ENCODE measurements around the gene DLGAP1. TPM values are rescaled to one million over a fixed set of nuclear protein-coding genes. Genes with fewer than 3 reads are reported as not detected.
"Not testable (repeated sequence)": the region's sequence is repeated elsewhere in the genome, so short reads cannot be mapped to it uniquely, and the experiment has no call there.

DLGAP1 gene
- total RNA-seq, 1 donor from 2014 or later = 57.1 TPM

- FAIRE-seq = no peak
- no peak for DNase-seq (ENCODE audit: low spot score in 2 of 2)
Observed at GRCh38 chr18:3715231-3716080, 739.7 kb downstream of the DLGAP1 start.

GRCh38 chr18:3713708-3714107 lies 741.4 kb downstream of the DLGAP1 start:
- no peak for FAIRE-seq
- no peak for DNase-seq (ENCODE audit: low spot score in 2 of 2)

- FAIRE-seq (no peak), DNase-seq (ENCODE audit: low spot score in 2 of 2) (no peak)
Observed at GRCh38 chr18:3713166-3713565, 741.9 kb downstream of the DLGAP1 start.

- FAIRE-seq = no peak
- DNase-seq (ENCODE audit: low spot score in 2 of 2) = no peak
Observed at GRCh38 chr18:3712491-3712890, 742.6 kb downstream of the DLGAP1 start.

- FAIRE-seq = no peak
- no peak for DNase-seq (ENCODE audit: low spot score in 2 of 2)
Observed at GRCh38 chr18:3710712-3711301, 744.3 kb downstream of the DLGAP1 start.

- no peak for FAIRE-seq
- no peak for DNase-seq (ENCODE audit: low spot score in 2 of 2)
Observed at GRCh38 chr18:3709205-3709604, 745.9 kb downstream of the DLGAP1 start.

GRCh38 chr18:3706279-3707097 lies 748.6 kb downstream of the DLGAP1 start:
- DNase-seq (ENCODE audit: low spot score in 2 of 2) = no peak
- FAIRE-seq = no peak

- no peak for FAIRE-seq
Observed at GRCh38 chr18:3704556-3705344, 750.4 kb downstream of the DLGAP1 start.

GRCh38 chr18:3703732-3704176 lies 751.4 kb downstream of the DLGAP1 start:
- DNase-seq (ENCODE audit: low spot score in 2 of 2) = peak in 1 of 2 donors; percentile 47
- FAIRE-seq = no peak

More at GRCh38 chr18:3704556-3705344, 750.4 kb downstream of the DLGAP1 start:
- no peak for DNase-seq (ENCODE audit: low spot score in 2 of 2)

- not testable (repeated sequence) for DNase-seq (ENCODE audit: low spot score in 2 of 2); FAIRE-seq
Observed at GRCh38 chr18:3699707-3700567, 755.2 kb downstream of the DLGAP1 start.

- not testable (repeated sequence) for DNase-seq (ENCODE audit: low spot score in 2 of 2); FAIRE-seq
Observed at GRCh38 chr18:3694030-3694778, 760.9 kb downstream of the DLGAP1 start.

- FAIRE-seq = no peak
- no peak for DNase-seq (ENCODE audit: low spot score in 2 of 2)
Observed at GRCh38 chr18:3693410-3693809, 761.7 kb downstream of the DLGAP1 start.

GRCh38 chr18:3692691-3693090 lies 762.4 kb downstream of the DLGAP1 start:
- no peak for DNase-seq (ENCODE audit: low spot score in 2 of 2)
- no peak for FAIRE-seq

- FAIRE-seq = no peak
- no peak for DNase-seq (ENCODE audit: low spot score in 2 of 2)
Observed at GRCh38 chr18:3692113-3692621, 762.9 kb downstream of the DLGAP1 start.

GRCh38 chr18:3691705-3692104 lies 763.4 kb downstream of the DLGAP1 start:
- no peak for FAIRE-seq

GRCh38 chr18:3690764-3691066 lies 764.4 kb downstream of the DLGAP1 start:
- DNase-seq (ENCODE audit: low spot score in 2 of 2) = no peak
- FAIRE-seq = no peak

More at GRCh38 chr18:3691705-3692104, 763.4 kb downstream of the DLGAP1 start:
- DNase-seq (ENCODE audit: low spot score in 2 of 2) = no peak

GRCh38 chr18:3689986-3690763 lies 764.9 kb downstream of the DLGAP1 start:
- FAIRE-seq = no peak
- no peak for DNase-seq (ENCODE audit: low spot score in 2 of 2)

- DNase-seq (ENCODE audit: low spot score in 2 of 2) (no peak), FAIRE-seq (no peak)
Observed at GRCh38 chr18:3689091-3689490, 766.0 kb downstream of the DLGAP1 start.
